GM18517 (cell line): ENCODE measurements around the gene HLA-DPB1.

ENCODE experiments used
- ATAC-seq: cut with Tn5 transposase; IDR thresholded peaks from one replicate; pipeline ENCODE4 v1.9.1; 2021; ENCODE audit warnings: mild to moderate bottlenecking, moderate library complexity; ENCODE audit not compliant: unreplicated experiment

HLA-DPB1 gene

DNA sequence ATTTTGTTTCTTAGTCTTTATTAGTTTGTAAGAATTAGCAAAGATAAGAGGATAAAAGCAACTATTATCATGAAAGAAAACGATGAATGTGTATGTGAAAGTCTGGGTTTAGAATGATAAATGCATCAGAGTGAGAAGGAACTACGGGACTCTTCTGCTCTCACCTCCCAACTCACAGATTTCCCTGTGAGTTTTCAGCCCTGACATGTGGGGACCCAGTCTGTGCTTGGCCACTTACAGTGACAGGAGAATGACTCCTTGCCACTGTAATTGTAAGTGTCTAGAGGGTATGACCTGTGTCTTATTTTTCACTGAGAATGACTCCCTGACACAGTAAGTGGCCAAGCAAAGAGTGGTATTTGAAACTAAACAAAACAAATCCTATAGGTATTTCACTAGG lies 4.9 kb upstream of the HLA-DPB1 start:
- ATAC-seq = no peak

DNA sequence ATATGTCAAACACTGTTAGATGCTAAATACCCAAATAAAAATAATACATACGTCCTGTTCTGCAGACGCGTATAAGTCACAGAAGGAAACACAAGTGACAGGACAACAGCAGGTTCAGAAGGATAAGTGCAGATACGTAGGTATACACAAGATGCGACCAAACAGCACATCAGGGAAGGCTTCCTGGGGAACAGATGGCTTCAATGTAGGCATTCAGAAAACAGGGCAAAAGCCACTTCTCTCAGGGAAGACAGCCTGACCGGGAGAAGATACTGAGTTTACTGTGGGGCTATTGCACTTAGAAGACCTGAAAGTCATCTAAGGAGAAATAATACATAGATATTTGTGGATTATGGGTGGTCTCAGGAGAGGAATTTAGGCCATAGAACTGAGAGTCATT lies 4.2 kb upstream of the HLA-DPB1 start:
- ATAC-seq = no peak

DNA sequence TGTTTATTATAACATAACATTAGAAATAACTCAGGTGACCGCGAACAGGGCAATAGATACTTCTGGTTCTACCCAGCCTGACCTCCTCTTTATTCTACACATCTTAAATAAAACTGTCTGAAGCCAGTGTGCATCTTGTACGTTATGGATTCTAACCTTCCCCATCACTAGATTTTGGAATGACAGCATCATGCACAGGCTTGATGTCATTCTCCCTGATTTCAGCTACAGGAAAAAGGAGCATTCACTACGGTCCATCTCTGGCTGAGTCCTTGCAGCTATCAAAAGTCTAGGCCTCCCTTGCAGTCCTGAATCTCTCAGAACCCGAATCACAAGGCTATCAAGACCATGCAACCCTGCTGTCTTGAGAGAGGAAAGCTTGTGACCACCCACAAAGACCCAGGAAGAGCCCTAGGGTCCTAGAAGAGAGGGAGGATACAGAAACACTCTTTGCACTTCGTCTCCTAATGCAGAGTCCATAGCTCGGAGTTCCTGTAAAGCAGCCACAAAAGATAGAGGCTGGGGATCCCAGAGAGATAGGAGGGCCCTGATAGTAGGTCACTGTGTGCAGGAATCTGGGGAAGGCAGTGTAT lies 3.2 kb upstream of the HLA-DPB1 start:
- ATAC-seq = no peak

DNA sequence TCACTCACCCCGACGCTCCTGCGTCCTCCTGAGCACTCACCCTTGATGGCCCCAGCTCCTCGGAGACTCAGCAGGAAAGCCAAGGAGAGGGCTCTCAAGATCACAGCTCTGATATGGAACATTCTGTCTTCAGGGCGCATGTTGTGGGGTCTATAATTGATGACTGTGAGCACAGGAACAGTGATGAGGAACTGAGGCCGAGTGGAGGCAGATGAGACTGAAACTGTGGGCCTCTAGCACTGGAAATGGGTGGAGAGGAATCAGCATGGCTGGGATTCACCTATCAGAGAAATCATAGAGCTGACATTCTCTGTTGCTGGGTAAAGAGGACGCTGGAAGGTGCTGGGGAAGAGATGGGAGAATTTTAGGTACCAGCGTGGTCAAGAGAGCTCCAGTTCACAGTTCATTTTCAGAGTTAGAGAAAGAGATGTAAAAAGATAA lies 2.3 kb upstream of the HLA-DPB1 start, which contains the start of gene HLA-DPA1:
Gene HLA-DPA1 (minus strand): TSS at position 219 of the 441 bp plus-strand sequence.
- ATAC-seq = peak; percentile 59

DNA sequence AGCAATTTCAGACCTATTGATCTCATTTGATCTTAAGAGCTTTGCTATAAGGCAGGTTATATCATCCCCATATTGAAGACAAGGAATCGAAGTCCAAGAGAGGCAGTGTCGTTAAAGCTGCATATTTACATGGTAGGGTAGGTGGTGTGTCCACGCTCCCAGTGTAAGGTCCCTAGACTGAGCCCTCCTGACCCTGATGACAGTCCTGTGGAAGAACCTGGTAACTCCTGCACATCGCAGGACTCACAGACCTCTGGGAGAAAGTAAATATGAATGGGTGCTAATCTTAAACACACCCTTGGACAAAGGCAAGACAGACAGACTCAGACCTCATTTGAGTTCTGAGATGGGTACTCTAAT lies 602 bp upstream of the HLA-DPB1 start:
- peak; percentile 2 for ATAC-seq

DNA sequence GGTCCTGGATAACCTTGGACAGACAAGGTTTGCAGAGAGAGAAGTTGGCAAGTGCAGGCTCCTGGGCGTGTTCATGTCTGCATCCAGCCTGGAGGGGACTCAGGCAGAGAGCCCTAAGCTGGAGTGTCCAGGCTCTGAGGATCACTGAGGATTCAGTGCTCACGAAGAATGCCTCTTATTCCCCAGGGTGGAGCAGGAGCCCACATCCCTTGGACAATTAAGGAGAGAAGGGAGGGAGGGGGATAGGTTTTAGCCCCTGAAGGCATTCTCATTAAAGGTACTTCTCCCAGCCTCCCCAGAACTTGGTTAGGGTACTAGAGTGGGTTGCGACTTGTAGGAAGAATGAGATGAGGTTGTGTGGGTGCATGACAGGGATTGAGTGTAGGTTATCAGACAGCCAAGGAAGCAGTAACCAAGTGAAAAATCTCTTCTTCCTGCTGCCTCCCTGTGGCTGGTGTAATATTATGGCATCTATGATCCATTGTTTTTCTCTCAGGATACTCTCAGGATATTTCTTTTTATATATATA lies 680 bp downstream of the HLA-DPB1 start:
- ATAC-seq = no peak

DNA sequence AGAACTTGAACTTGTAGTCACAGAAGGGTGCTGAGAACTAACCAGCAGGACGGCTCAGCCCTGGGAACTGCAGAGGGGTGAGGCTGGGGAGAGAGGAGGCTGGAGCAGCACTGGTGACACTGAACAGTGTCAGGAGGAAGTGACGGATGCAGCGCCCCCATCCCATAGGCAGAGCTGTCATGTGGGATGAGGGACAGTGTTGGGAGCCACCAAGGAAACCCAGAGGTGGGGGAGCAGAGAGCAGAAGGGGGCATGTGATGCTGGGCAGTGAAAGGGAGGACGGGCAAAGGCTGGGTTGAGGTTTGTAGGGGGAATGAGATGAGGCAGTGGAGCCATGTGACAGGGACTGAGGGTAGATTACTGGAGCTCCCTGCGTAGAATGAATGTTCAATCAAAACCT lies 2.1 kb downstream of the HLA-DPB1 start:
- no peak for ATAC-seq

DNA sequence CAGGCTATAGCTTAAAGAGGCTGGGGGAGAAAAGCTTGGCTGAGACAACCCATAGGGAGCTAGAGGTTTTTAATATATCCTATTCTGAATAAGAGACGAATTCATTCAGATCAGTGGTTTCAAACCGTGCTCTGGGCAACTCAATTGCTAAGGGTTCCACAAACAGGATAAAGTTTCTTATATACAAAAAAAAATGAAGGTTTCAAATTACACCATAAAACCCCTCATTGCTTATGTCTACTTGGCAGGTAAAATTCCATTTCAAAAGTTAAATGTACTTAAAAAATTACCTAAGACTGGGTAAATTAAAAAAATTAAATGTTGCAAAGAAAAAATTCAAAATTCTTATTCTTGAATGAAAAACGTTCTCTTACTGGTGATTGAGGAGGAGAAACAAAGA lies 2.7 kb downstream of the HLA-DPB1 start:
- no peak for ATAC-seq

DNA sequence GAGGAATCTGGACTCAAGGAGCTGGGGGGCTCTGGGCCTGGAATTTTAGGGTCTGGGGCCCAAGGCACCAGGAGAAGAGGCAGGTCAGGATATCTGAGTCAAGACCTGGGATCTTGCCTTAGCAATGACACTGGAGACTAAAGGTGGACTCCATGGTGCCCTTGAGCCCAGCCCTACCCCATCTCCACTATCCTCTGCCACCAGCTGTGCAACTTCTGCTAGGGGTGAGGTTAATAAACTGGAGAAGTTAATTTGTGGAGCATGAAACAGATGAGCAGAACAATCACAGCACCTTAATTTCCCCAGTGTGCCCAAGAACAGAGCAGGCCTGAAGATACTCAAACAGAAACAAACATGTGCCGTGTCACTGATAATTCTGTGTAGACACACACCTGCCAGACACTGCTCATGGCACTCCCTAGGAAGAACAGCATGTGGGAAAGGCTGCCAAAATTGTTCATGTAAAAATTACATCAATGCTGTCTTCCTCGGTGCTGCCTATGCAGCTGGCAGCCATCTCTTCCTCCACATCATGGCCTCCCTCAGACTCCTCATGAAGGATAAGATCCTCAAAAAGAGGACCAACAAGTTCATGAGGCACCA lies 3.2 kb downstream of the HLA-DPB1 start:
- ATAC-seq = no peak

DNA sequence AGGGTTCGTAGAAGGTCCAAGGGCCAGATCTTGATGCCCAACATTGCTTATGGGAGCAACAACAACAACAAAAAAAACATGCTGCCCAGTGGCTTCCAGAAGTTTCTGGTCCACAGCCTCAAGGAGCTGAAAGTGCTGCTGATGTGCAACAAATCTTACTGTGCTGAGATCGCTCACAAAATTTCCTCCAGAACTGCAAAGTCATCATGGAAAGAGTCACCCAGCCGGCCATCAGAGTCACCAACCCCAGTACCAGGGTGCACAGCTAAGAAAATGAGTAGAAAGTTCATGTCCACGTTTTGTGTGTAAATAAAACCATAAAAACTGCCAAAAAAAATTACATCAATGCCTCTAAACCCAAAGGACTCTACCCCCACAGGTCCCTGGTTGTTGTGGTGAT lies 3.8 kb downstream of the HLA-DPB1 start:
- ATAC-seq = no peak

DNA sequence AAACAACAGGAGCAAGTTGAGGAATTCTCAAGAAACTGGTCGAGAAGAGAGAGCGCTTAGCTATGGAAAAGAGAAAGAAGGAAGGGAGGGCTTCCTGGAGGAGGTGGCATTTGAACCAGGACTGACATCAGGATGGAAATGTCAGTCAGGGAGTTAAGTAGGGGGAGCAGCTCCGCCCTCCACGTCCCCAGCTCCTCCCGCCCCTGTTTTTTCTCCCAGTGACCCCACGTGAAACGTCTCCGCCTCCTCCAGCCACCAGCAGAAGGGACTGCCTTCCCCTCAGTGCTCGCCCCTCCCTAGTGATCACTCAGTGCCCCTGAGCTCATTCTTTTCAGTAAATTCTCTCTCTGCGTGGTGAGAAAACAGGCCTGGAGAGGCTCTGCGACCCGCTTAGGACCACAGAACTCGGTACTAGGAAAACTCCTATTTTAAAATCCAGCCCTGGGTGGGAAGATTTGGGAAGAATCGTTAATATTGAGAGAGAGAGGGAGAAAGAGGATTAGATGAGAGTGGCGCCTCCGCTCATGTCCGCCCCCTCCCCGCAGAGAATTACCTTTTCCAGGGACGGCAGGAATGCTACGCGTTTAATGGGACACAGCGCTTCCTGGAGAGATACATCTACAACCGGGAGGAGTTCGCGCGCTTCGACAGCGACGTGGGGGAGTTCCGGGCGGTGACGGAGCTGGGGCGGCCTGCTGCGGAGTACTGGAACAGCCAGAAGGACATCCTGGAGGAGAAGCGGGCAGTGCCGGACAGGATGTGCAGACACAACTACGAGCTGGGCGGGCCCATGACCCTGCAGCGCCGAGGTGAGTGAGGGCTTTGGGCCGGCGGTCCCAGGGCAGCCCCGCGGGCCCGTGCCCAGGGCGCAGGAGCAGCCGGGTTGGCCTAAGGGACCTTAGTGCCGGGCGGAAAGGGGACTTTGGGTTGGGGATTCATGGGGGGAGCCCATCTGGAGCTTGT lies 4.6 kb downstream of the HLA-DPB1 start:
- ATAC-seq = no peak

DNA sequence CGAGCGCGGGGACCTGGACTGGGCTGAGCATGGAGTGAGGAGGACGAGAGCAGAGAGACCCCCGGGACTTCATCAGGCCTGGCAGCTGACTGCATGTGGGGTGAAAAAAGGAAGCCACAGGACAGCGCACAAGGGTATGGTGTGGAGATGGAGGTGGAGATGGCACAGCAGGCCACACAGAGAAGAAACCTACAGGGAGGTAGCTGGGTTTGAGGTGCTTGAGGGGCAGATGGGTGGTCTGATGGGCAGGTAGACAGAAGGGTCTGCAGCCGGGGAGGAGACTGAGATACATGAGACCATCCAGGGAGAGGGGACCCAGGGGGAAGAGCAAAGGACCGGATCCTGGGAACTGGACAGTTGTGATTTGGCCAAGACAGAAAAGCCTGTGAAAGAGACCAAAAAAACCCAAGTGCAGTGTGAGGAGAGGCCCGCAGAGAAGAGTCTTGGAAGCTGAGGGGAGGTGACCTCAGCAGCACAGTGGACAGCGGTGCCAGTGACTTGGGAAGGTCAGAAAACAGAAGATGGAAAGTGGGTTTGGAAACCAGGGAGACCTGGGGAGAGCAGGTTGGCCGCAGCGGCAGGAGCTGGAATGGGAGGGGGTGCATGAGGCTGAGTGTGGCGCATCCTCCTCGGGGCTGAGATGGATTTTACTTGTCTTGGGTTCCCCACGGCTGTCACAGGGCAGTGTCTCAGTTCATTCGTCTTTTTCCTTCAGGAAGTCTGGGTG lies 5.5 kb downstream of the HLA-DPB1 start:
- no peak for ATAC-seq

DNA sequence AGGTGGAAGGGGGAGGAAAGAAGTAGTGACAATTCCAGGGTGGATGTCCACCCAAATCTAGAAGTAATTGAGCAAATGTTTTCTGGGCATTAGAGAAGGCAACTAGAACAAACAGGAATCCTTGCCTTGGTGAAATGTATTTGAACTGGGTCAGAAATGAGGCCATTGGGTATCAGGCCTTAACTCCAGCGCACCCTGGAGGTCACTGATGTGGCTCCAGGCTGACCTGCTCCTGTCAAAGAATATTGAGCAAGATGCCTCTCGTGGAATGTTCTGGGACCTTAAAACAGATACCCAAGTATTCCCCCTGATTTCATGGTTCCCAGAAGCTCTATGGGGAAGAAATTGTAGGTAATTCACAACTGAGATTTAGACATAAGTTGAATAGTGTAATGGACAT lies 6.9 kb downstream of the HLA-DPB1 start:
- ATAC-seq = no peak

DNA sequence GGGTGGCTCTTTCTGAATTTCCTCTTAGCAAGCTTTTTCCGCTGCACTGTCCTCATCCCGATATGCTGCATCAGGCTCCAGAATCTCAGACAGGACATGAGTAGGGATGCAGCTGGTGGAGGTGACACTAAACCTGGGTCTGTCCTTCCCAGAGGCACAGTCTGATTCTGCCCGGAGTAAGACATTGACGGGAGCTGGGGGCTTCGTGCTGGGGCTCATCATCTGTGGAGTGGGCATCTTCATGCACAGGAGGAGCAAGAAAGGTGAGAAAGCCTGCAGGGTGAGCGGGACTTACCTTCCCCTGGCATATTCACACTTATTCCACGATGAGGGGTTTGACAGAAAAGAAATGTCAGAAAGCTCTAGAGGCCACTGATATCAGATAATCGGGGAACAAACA lies 9.8 kb downstream of the HLA-DPB1 start:
- no peak for ATAC-seq

DNA sequence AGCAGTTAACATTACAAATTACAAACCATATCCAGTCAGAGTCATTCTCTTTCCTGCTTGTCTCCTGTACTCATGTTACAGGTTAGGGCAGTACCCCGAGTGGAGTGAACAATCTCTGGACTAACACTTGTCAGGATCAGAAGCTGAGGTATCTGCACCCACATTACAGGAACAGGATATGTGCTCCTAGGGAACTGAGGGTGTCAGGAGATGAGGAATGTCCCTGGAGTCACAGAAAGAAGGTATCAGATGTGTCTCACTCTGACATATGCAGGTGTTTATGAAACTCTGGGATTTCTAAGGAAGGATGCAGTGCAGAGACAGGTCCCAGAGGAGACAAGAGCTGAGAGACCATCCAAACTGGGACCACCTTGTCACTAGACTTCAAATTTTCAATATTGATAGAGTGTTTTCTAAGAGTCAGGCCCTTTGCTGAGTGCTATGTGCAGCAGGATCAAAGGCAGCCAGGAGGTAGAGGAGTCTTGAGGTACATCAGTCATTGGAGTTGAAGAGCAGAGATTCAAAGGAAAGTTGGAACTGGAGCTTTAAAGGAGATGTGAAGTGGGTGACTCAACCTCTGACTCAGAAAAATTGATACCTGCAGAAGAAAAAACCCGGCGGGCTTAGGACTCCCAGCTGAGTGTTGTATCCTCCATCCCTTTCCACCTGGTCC lies 12.6 kb downstream of the HLA-DPB1 start:
- no peak for ATAC-seq

DNA sequence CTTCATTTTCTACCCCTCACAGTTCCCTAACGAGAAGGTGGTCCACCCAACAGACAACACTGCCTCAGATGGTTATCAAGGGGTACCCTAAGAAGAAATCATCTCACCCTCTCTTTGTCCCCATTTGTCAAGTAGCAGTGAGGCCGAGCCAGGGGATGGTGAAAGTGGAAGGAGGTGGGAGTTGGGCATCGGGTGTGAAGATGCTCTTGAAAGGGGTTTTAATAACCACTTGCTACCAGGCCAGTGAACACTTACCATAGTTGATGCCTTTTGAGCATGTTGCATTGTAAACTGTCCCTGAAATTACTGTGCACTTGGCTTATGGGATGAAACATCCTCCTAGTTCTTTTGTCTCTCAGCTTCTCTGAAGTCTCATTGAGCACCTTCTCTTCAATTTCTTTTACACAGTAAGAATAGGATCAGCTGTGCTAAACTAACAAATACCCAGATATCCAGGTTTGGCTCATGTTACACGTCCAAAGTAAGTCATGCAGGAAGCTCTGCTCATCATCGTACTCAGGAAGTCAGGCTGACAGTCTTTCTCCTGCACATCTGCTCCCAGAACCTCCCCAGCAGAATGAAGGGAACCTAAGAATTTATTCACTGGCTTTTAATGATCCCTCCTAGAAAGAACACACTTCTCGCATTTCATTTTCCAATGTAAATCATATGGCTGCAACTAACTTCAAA lies 13.3 kb downstream of the HLA-DPB1 start:
- ATAC-seq = no peak

DNA sequence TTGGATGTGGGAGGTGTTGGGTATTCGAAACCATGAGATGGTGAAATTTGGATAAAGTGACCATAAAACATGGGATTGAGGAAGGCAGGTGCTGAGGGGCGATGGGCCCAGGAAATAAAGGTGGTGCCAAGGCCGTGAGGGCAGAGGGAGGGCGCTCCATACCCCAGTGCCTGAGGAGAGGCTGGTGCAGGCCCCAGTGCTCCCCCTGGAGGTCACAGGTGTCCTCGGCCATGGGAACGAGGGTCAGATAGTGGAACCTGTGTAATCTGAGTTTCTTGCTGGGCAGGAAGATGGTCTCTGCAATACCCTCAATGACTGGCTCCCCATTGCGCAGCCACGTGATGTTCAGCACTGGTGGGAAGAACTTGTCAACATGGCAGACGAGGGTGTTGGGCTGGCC lies 16.2 kb downstream of the HLA-DPB1 start:
- ATAC-seq = no peak

DNA sequence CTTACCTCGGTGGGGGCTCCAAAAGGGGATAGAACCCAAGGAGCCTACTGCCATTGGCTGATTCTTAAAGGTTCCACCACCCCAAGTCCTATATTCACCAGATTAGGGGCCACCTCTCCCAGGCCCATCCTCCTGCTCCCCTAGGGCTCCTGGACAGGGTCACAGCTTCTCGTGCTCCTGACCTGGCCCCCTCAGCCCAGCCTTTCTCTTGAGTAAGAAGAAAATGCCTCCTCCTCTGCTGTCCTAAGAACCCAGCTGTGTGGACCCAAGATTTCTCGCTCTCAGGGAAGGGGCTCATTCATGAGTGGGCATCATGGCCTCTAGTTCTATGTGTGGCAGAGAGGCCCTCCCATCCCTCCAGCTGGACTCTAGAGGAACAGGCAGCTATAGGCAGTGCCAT lies 16.6 kb downstream of the HLA-DPB1 start:
- no peak for ATAC-seq

DNA sequence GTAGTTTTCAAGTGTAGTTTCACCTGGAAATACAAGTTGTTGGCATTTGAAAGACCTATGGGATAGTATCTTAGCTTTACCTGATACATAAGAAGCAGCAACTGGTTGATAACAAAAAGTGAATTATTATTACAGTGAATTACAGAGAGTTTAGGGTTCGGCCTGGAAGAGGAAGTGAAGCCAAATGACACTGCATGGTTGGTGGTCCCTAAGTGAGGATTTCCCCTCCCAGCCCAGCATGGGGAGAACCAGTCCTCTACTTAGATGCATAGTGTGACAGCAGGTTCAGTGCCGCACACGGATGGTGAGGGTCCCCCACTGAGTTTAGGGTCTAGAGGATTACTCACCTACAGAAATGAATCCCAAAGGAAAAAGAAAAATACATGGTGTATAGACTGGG lies 18.1 kb downstream of the HLA-DPB1 start:
- no peak for ATAC-seq

DNA sequence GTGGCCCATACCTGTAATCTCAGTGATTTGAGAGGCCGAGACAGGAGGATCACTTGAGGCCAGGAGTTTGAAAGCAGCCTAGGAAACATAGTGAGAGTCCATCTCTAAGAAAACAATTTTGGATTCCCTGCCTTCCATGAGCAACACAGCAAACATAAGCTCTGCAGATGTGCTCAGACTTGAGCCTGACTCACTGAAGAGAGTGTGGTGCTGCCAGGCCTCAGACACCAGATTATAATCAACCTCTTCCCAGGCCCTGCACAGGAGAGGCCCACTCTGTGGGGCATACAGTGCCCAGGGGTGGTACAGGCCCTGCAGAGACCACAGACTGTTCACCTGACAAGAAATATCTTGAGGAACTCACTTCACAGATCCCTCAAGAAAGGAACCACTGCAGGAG lies 19.9 kb downstream of the HLA-DPB1 start:
- no peak for ATAC-seq
